ENCODE results near the gene NELL2.

NELL2 gene

GRCh38 chr12:44477331-44477980 lies 398.7 kb downstream of the NELL2 start:
- Histone ChIP-seq H3K4me3 (ENCODE audit: low read depth in 1 of 2, low read length in 2 of 2) (no peak overlapping the region), H3K27ac (ENCODE audit: low read depth, low read length) (no peak overlapping the region), H3K4me1 (ENCODE audit: control insufficient read depth in 1 of 2, insufficient read depth in 2 of 2, low read length in 2 of 2) (no peaks in the 10 kb centered on the region), H3K36me3 (ENCODE audit: control insufficient read depth in 1 of 2, insufficient read depth in 2 of 2, low read length in 2 of 2) (no peaks in the 10 kb centered on the region), H3K9me3 (ENCODE audit: control insufficient read depth in 1 of 2, low read length in 2 of 2) (peaks cover 24 to 29% of the 10 kb centered on the region in 2 donors), H3K27me3 (ENCODE audit: control insufficient read depth in 1 of 2, insufficient read depth in 2 of 2, low read length in 2 of 2) (no peaks in the 10 kb centered on the region), H3K9ac (ENCODE audit: low read depth in 1 of 2, low read length in 2 of 2) (no peak overlapping the region)

GRCh38 chr12:44476683-44477082 lies 399.4 kb downstream of the NELL2 start:
- Histone ChIP-seq H3K4me3 (ENCODE audit: low read depth in 1 of 2, low read length in 2 of 2) (no peak overlapping the region), H3K27ac (ENCODE audit: low read depth, low read length) (no peak overlapping the region), H3K36me3 (ENCODE audit: control insufficient read depth in 1 of 2, insufficient read depth in 2 of 2, low read length in 2 of 2) (no peaks in the 10 kb centered on the region), H3K27me3 (ENCODE audit: control insufficient read depth in 1 of 2, insufficient read depth in 2 of 2, low read length in 2 of 2) (no peaks in the 10 kb centered on the region), H3K9ac (ENCODE audit: low read depth in 1 of 2, low read length in 2 of 2) (no peak overlapping the region), H3K4me1 (ENCODE audit: control insufficient read depth in 1 of 2, insufficient read depth in 2 of 2, low read length in 2 of 2) (no peaks in the 10 kb centered on the region), H3K9me3 (ENCODE audit: control insufficient read depth in 1 of 2, low read length in 2 of 2) (peaks cover 24 to 29% of the 10 kb centered on the region in 2 donors)

- H3K9me3 ChIP-seq (ENCODE audit: control insufficient read depth in 1 of 2, low read length in 2 of 2): peaks cover 0 to 3% of the 10 kb centered on the region in 2 donors
- no peaks in the 10 kb centered on the region for H3K4me1 ChIP-seq (ENCODE audit: control insufficient read depth in 1 of 2, insufficient read depth in 2 of 2, low read length in 2 of 2)
- no peak overlapping the region for H3K27ac ChIP-seq (ENCODE audit: low read depth, low read length)
- H3K4me3 ChIP-seq (ENCODE audit: low read depth in 1 of 2, low read length in 2 of 2): no peak overlapping the region
- H3K9ac ChIP-seq (ENCODE audit: low read depth in 1 of 2, low read length in 2 of 2): no peak overlapping the region
- H3K27me3 ChIP-seq (ENCODE audit: control insufficient read depth in 1 of 2, insufficient read depth in 2 of 2, low read length in 2 of 2): no peaks in the 10 kb centered on the region
- H3K36me3 ChIP-seq (ENCODE audit: control insufficient read depth in 1 of 2, insufficient read depth in 2 of 2, low read length in 2 of 2): no peaks in the 10 kb centered on the region
These were observed 411.0 kb downstream of the NELL2 start for GRCh38 chr12:44465139-44465538.

- no peaks in the 10 kb centered on the region for H3K27me3 ChIP-seq (ENCODE audit: control insufficient read depth in 1 of 2, insufficient read depth in 2 of 2, low read length in 2 of 2)
- H3K27ac ChIP-seq (ENCODE audit: low read depth, low read length): no peak overlapping the region
- H3K36me3 ChIP-seq (ENCODE audit: control insufficient read depth in 1 of 2, insufficient read depth in 2 of 2, low read length in 2 of 2): no peaks in the 10 kb centered on the region
- no peak overlapping the region for H3K4me3 ChIP-seq (ENCODE audit: low read depth in 1 of 2, low read length in 2 of 2)
- peaks cover 0 to 3% of the 10 kb centered on the region in 2 donors for H3K9me3 ChIP-seq (ENCODE audit: control insufficient read depth in 1 of 2, low read length in 2 of 2)
- no peaks in the 10 kb centered on the region for H3K4me1 ChIP-seq (ENCODE audit: control insufficient read depth in 1 of 2, insufficient read depth in 2 of 2, low read length in 2 of 2)
- no peak overlapping the region for H3K9ac ChIP-seq (ENCODE audit: low read depth in 1 of 2, low read length in 2 of 2)
These were observed 411.9 kb downstream of the NELL2 start for GRCh38 chr12:44464180-44464579.

- Histone ChIP-seq H3K9me3 (ENCODE audit: control insufficient read depth in 1 of 2, low read length in 2 of 2) (peaks cover 0 to 3% of the 10 kb centered on the region in 2 donors), H3K36me3 (ENCODE audit: control insufficient read depth in 1 of 2, insufficient read depth in 2 of 2, low read length in 2 of 2) (no peaks in the 10 kb centered on the region)
These were observed 413.4 kb downstream of the NELL2 start for GRCh38 chr12:44462729-44463128.

GRCh38 chr12:44460261-44460660 lies 415.9 kb downstream of the NELL2 start:
- Histone ChIP-seq H3K4me3 (ENCODE audit: low read depth in 1 of 2, low read length in 2 of 2) (no peak overlapping the region), H3K9ac (ENCODE audit: low read depth in 1 of 2, low read length in 2 of 2) (no peak overlapping the region)

More at GRCh38 chr12:44462729-44463128, 413.4 kb downstream of the NELL2 start:
- no peaks in the 10 kb centered on the region for H3K27me3 ChIP-seq (ENCODE audit: control insufficient read depth in 1 of 2, insufficient read depth in 2 of 2, low read length in 2 of 2)
- no peak overlapping the region for H3K9ac ChIP-seq (ENCODE audit: low read depth in 1 of 2, low read length in 2 of 2)
- H3K4me1 ChIP-seq (ENCODE audit: control insufficient read depth in 1 of 2, insufficient read depth in 2 of 2, low read length in 2 of 2): no peaks in the 10 kb centered on the region
- H3K27ac ChIP-seq (ENCODE audit: low read depth, low read length): no peak overlapping the region
- no peak overlapping the region for H3K4me3 ChIP-seq (ENCODE audit: low read depth in 1 of 2, low read length in 2 of 2)

GRCh38 chr12:44459569-44459968 lies 416.5 kb downstream of the NELL2 start:
- Histone ChIP-seq H3K9ac (ENCODE audit: low read depth in 1 of 2, low read length in 2 of 2) (no peak overlapping the region), H3K27me3 (ENCODE audit: control insufficient read depth in 1 of 2, insufficient read depth in 2 of 2, low read length in 2 of 2) (no peaks in the 10 kb centered on the region), H3K9me3 (ENCODE audit: control insufficient read depth in 1 of 2, low read length in 2 of 2) (no peaks in the 10 kb centered on the region), H3K4me1 (ENCODE audit: control insufficient read depth in 1 of 2, insufficient read depth in 2 of 2, low read length in 2 of 2) (no peaks in the 10 kb centered on the region), H3K4me3 (ENCODE audit: low read depth in 1 of 2, low read length in 2 of 2) (no peak overlapping the region), H3K27ac (ENCODE audit: low read depth, low read length) (no peak overlapping the region), H3K36me3 (ENCODE audit: control insufficient read depth in 1 of 2, insufficient read depth in 2 of 2, low read length in 2 of 2) (no peaks in the 10 kb centered on the region)

More at GRCh38 chr12:44460261-44460660, 415.9 kb downstream of the NELL2 start:
- no peaks in the 10 kb centered on the region for H3K9me3 ChIP-seq (ENCODE audit: control insufficient read depth in 1 of 2, low read length in 2 of 2)
- no peak overlapping the region for H3K27ac ChIP-seq (ENCODE audit: low read depth, low read length)
- H3K36me3 ChIP-seq (ENCODE audit: control insufficient read depth in 1 of 2, insufficient read depth in 2 of 2, low read length in 2 of 2): no peaks in the 10 kb centered on the region
- H3K4me1 ChIP-seq (ENCODE audit: control insufficient read depth in 1 of 2, insufficient read depth in 2 of 2, low read length in 2 of 2): no peaks in the 10 kb centered on the region
- H3K27me3 ChIP-seq (ENCODE audit: control insufficient read depth in 1 of 2, insufficient read depth in 2 of 2, low read length in 2 of 2): no peaks in the 10 kb centered on the region
